Measurements from ENCODE around the gene C4orf33. TPM values are rescaled to one million over a fixed set of nuclear protein-coding genes. Genes with fewer than 3 reads are reported as not detected.
A peak's percentile ranks its signal among the peaks of the same experiment; 100 is the strongest.

Gene C4orf33, protein sequence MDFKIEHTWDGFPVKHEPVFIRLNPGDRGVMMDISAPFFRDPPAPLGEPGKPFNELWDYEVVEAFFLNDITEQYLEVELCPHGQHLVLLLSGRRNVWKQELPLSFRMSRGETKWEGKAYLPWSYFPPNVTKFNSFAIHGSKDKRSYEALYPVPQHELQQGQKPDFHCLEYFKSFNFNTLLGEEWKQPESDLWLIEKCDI
- polyA plus RNA-seq (39.6 and 42.2 TPM in 2 replicates), polyA minus RNA-seq (21.2 and 21.7 TPM in 2 replicates)

DNA sequence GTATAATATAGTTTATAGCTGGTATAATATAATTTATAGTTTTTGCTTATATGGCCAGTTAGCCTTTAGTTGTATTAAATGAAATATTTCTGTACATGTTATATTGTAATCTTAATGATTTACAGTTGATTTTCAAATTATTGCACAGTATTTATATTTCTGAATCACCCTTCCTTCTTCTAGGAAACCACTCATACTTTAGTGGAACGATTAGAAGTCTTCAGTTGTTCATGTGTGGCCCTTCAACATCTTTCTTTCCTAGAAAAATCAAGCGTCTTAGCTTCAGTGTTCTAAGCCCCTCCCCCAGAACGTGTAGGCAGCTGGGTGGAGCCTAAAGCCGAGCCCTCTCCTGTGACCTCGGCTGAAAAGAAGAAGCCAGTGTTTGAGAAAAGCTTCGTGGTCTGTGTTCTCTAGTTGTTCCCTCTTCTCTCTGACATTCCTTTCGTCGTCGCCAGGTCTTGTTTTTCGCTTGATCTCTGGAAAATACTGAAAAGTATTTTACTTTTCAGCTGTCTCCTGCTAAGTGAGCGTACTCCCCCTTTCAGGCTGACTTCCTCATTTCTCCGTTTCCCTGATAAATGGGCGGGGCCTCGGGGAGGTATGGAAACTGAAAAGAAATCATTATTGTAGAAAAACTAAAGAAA lies at the start of gene C4orf33:
C4orf33 (plus strand) TSS at position 342 of the 644 bp plus-strand sequence. CDS start 6,459 bp downstream, outside the sequence.
- H3K36me3 ChIP-seq (ENCODE audit: insufficient read depth, low read length): no peaks in the 10 kb centered on the region
- no peaks in the 10 kb centered on the region for H3K9me3 ChIP-seq (ENCODE audit: low read length)
- H3F3A ChIP-seq (ENCODE audit: insufficient read depth, low read length, poor library complexity, severe bottlenecking): no peaks in the 10 kb centered on the region
- H3K4me2 ChIP-seq (ENCODE audit: low read length): peak within 1 kb of the TSS; percentile 25
- peak within 1 kb of the TSS; percentile 32 for H3K9ac ChIP-seq (ENCODE audit: low read length)
- no peaks in the 10 kb centered on the region for H3K27me3 ChIP-seq (ENCODE audit: insufficient read depth, low read depth, low read length)
- H2AFZ ChIP-seq (ENCODE audit: low read depth, low read length): peak within 1 kb of the TSS; percentile 43
- H3K79me2 ChIP-seq (replicated peaks; ENCODE audit: insufficient read depth, low read length): peaks cover 16% of the 10 kb centered on the region
- H3K4me3 ChIP-seq (ENCODE audit: low read length): peak within 1 kb of the TSS; percentile 83
- peak; percentile 18 for TF ChIP-seq SMC3 (conservative IDR thresholded peaks at IDR 0.05; ENCODE audit: poor library complexity)
- TF ChIP-seq, protein P1, sequence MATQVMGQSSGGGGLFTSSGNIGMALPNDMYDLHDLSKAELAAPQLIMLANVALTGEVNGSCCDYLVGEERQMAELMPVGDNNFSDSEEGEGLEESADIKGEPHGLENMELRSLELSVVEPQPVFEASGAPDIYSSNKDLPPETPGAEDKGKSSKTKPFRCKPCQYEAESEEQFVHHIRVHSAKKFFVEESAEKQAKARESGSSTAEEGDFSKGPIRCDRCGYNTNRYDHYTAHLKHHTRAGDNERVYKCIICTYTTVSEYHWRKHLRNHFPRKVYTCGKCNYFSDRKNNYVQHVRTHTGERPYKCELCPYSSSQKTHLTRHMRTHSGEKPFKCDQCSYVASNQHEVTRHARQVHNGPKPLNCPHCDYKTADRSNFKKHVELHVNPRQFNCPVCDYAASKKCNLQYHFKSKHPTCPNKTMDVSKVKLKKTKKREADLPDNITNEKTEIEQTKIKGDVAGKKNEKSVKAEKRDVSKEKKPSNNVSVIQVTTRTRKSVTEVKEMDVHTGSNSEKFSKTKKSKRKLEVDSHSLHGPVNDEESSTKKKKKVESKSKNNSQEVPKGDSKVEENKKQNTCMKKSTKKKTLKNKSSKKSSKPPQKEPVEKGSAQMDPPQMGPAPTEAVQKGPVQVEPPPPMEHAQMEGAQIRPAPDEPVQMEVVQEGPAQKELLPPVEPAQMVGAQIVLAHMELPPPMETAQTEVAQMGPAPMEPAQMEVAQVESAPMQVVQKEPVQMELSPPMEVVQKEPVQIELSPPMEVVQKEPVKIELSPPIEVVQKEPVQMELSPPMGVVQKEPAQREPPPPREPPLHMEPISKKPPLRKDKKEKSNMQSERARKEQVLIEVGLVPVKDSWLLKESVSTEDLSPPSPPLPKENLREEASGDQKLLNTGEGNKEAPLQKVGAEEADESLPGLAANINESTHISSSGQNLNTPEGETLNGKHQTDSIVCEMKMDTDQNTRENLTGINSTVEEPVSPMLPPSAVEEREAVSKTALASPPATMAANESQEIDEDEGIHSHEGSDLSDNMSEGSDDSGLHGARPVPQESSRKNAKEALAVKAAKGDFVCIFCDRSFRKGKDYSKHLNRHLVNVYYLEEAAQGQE (IDR thresholded peaks at IDR 0.05; ENCODE audit: borderline replicate concordance): no peak
- no peak within 1 kb of the TSS for H3K27ac ChIP-seq (ENCODE audit: low read length)
- no peaks in the 10 kb centered on the region for H4K20me1 ChIP-seq (ENCODE audit: insufficient read depth)
- no peaks in the 10 kb centered on the region for H3K9me2 ChIP-seq (ENCODE audit: insufficient read depth, low read length)

DNA sequence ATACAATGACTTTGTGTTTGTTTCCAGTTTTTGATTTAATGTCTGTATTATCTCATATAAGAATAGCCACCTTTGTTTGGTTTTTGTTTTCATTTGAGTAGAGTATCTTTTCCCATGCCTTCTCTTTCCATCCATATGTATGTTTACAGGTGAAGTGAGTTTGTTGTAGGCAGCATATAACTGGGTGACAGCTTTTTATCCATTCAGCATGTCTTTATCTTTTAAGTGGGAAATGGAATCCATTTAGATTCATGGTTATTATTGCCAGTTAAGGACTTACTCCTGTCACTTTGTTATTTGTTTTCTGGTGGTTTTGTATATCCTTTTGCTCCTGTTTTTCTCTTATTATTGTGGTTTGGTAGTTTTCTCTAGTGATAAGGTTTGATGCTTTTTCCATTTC lies 36.9 kb upstream of the C4orf33 start:
- H3F3A ChIP-seq (ENCODE audit: insufficient read depth, low read length, poor library complexity, severe bottlenecking): no peaks in the 10 kb centered on the region
- no peaks in the 10 kb centered on the region for H3K79me2 ChIP-seq (replicated peaks; ENCODE audit: insufficient read depth, low read length)
- H3K36me3 ChIP-seq (ENCODE audit: insufficient read depth, low read length): no peaks in the 10 kb centered on the region
- no peak overlapping the region for H3K27ac ChIP-seq (ENCODE audit: low read length)
- no peak overlapping the region for H3K4me2 ChIP-seq (ENCODE audit: low read length)
- peaks cover 30% of the 10 kb centered on the region for H3K9me3 ChIP-seq (ENCODE audit: low read length)
- no peaks in the 10 kb centered on the region for H3K27me3 ChIP-seq (ENCODE audit: insufficient read depth, low read depth, low read length)
- no peak overlapping the region for H3K9ac ChIP-seq (ENCODE audit: low read length)
- H2AFZ ChIP-seq (ENCODE audit: low read depth, low read length): no peak overlapping the region
- no peak overlapping the region for H3K4me3 ChIP-seq (ENCODE audit: low read length)
- no peaks in the 10 kb centered on the region for H4K20me1 ChIP-seq (ENCODE audit: insufficient read depth)
- no peaks in the 10 kb centered on the region for H3K9me2 ChIP-seq (ENCODE audit: insufficient read depth, low read length)
- TF ChIP-seq, protein P2, sequence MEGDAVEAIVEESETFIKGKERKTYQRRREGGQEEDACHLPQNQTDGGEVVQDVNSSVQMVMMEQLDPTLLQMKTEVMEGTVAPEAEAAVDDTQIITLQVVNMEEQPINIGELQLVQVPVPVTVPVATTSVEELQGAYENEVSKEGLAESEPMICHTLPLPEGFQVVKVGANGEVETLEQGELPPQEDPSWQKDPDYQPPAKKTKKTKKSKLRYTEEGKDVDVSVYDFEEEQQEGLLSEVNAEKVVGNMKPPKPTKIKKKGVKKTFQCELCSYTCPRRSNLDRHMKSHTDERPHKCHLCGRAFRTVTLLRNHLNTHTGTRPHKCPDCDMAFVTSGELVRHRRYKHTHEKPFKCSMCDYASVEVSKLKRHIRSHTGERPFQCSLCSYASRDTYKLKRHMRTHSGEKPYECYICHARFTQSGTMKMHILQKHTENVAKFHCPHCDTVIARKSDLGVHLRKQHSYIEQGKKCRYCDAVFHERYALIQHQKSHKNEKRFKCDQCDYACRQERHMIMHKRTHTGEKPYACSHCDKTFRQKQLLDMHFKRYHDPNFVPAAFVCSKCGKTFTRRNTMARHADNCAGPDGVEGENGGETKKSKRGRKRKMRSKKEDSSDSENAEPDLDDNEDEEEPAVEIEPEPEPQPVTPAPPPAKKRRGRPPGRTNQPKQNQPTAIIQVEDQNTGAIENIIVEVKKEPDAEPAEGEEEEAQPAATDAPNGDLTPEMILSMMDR (IDR thresholded peaks at IDR 0.05; ENCODE audit: poor library complexity, severe bottlenecking): no peak
- no peak for TF ChIP-seq RAD21 (conservative IDR thresholded peaks at IDR 0.05)
- no peak for TF ChIP-seq TAF1 (IDR thresholded peaks at IDR 0.05; ENCODE audit: low read depth)
- TF ChIP-seq POLR2AphosphoS5 (IDR thresholded peaks at IDR 0.05): no peak
- TF ChIP-seq EZH2 (IDR thresholded peaks at IDR 0.05; ENCODE audit: borderline replicate concordance, insufficient read depth, low read length, poor library complexity, severe bottlenecking): no peak
- TF ChIP-seq MXI1 (conservative IDR thresholded peaks at IDR 0.05; ENCODE audit: poor library complexity, severe bottlenecking): no peak
- no peak for TF ChIP-seq SMC3 (conservative IDR thresholded peaks at IDR 0.05; ENCODE audit: poor library complexity)
- no peak for TF ChIP-seq EP300 (conservative IDR thresholded peaks at IDR 0.05; ENCODE audit: poor library complexity, severe bottlenecking)
- TF ChIP-seq, protein P1 (IDR thresholded peaks at IDR 0.05; ENCODE audit: borderline replicate concordance): no peak
